Measurements from ENCODE around the gene DNAH1.

Gene DNAH1

GRCh38 chr3:52429031-52429430 is 112.9 kb downstream of the DNAH1 start:
- no peaks in the 10 kb centered on the region for H3K4me1 Mint-ChIP-seq
- no peak overlapping the region for H3K27ac Mint-ChIP-seq
- H3K9me3 Mint-ChIP-seq: no peaks in the 10 kb centered on the region
- no peaks in the 10 kb centered on the region for H3K36me3 Mint-ChIP-seq
- H3K4me3 Mint-ChIP-seq: no peak overlapping the region
- no peaks in the 10 kb centered on the region for H3K27me3 Mint-ChIP-seq

DNA sequence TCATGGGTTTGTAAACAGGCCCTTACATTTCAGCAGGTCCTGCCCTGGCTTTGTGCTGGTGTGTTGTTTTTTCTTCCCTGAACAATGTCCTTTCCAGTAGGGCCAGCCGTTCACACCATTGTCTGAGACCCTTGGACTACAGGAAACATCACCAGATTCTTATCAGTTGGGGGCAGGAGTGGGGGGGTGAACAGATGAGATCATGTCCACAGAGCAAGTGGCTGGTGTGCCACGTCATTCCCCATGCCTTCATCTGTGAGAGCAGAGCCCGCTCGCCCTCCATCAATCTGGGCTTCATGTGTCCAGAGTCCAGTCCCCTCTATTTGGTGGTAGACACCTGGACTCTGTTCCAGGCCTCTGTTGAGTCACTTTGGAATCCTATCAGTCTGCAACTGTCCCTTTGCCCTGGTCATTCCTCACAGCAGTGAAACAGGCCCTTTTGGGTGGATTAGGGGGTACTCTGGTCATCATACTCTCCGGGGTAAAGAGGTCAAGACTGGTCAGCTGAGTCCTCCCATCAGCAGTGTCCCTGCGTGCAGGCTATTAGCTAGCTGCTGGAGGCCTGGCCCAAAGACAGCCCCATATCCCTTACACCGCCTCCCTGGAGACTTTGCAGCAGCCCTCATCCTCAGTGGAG is 113.8 kb downstream of the DNAH1 start:
- H3K27ac Mint-ChIP-seq: no peak overlapping the region
- no peaks in the 10 kb centered on the region for H3K36me3 Mint-ChIP-seq
- no peaks in the 10 kb centered on the region for H3K9me3 Mint-ChIP-seq
- H3K4me3 Mint-ChIP-seq: no peak overlapping the region
- no peaks in the 10 kb centered on the region for H3K27me3 Mint-ChIP-seq
- no peaks in the 10 kb centered on the region for H3K4me1 Mint-ChIP-seq

DNA sequence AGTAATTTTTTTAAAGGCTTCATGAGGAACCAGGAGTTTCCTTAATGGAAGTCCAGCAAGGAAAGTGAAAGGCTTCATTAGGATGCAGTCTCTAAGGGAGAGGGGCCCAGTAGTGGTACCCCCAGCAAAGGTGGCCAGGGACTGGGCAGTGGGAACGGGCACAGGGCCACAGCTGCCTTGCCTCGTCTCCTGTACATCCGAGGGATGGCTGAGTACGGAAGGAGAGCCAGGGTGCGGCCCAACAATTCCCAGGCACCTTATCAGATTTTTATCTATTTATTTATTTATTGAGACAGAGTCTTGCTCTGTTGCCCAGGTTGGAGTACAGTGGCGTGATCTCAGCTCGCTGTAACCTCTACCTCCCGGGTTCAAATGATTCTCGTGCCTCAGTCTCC is 114.3 kb downstream of the DNAH1 start:
- Mint-ChIP-seq H3K9me3 (no peaks in the 10 kb centered on the region), H3K36me3 (no peaks in the 10 kb centered on the region), H3K4me3 (no peak overlapping the region), H3K4me1 (no peaks in the 10 kb centered on the region), H3K27ac (no peak overlapping the region), H3K27me3 (no peaks in the 10 kb centered on the region)

- H3K9me3 Mint-ChIP-seq: no peaks in the 10 kb centered on the region
- no peaks in the 10 kb centered on the region for H3K4me1 Mint-ChIP-seq
- no peaks in the 10 kb centered on the region for H3K27me3 Mint-ChIP-seq
- H3K4me3 Mint-ChIP-seq: no peak overlapping the region
- no peak overlapping the region for H3K27ac Mint-ChIP-seq
- no peaks in the 10 kb centered on the region for H3K36me3 Mint-ChIP-seq
These were observed 115.5 kb downstream of the DNAH1 start for GRCh38 chr3:52431459-52432223.

DNA sequence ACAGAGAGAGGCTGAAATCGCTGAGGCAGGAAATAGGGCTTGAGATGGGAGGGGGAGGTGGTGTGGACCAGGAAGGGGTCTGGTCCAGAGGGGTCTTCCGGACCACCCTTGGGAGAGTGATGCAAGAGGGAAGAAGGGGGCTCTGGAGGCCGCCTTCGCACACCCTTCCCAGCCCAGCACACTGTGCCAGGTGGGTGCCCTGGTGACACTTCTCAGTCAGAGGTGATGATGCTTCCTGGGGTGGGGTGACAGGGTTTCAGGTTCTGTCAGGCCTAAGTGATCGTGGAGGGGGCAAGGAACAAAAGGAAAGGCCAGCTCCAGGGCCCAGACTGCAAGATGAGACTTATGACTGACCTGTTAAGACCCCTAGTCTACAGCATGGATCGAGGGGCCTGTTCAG is 116.1 kb downstream of the DNAH1 start:
- Mint-ChIP-seq H3K4me3 (no peak overlapping the region), H3K27me3 (no peaks in the 10 kb centered on the region), H3K36me3 (no peaks in the 10 kb centered on the region), H3K4me1 (no peaks in the 10 kb centered on the region), H3K9me3 (no peaks in the 10 kb centered on the region), H3K27ac (no peak overlapping the region)

GRCh38 chr3:52432691-52433141 is 116.6 kb downstream of the DNAH1 start:
- Mint-ChIP-seq H3K36me3 (no peaks in the 10 kb centered on the region), H3K4me1 (no peaks in the 10 kb centered on the region), H3K9me3 (no peaks in the 10 kb centered on the region), H3K4me3 (no peak overlapping the region), H3K27ac (no peak overlapping the region), H3K27me3 (no peaks in the 10 kb centered on the region)

DNA sequence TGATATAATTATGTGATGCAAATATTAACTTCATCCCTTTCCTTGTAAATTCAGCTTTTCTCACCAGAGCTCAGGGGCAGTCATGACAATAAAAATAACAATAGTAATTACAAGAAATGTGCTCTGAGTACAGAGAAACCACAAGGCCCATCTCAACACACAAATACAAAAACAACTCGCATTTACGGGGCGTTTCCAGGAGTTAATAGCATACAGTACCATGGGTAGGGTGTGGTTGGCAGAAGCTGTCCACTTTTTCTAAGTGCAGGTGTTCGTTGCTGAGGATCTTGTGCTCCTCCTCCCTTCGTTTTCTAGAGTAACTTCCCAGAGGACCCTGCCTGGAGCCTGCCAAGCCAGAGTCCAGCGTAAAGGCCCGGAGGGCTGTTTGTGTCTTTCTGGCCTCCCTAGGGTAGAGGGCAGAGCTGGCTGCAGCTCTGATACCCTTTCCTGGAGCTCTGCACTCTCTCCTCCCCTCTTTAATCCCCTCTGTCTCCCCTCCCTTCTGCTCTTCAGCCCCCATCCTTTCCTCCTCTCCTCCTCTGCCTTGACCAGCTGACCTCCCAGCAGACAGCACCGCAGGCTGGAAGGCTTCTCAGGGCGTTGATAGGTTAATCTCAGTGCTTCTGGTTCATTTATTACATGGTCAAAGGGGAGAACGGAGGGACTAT is 117.3 kb downstream of the DNAH1 start:
- Mint-ChIP-seq H3K4me3 (no peak overlapping the region), H3K36me3 (no peaks in the 10 kb centered on the region), H3K4me1 (no peaks in the 10 kb centered on the region), H3K27me3 (no peaks in the 10 kb centered on the region), H3K27ac (no peak overlapping the region), H3K9me3 (no peaks in the 10 kb centered on the region)

- H3K27me3 Mint-ChIP-seq: no peaks in the 10 kb centered on the region
- no peak overlapping the region for H3K4me3 Mint-ChIP-seq
- H3K36me3 Mint-ChIP-seq: no peaks in the 10 kb centered on the region
- no peaks in the 10 kb centered on the region for H3K4me1 Mint-ChIP-seq
- no peaks in the 10 kb centered on the region for H3K9me3 Mint-ChIP-seq
- no peak overlapping the region for H3K27ac Mint-ChIP-seq
These were observed 117.9 kb downstream of the DNAH1 start for GRCh38 chr3:52433996-52434479.

GRCh38 chr3:52434491-52435115 is 118.5 kb downstream of the DNAH1 start:
- H3K36me3 Mint-ChIP-seq: no peaks in the 10 kb centered on the region
- H3K9me3 Mint-ChIP-seq: no peaks in the 10 kb centered on the region
- no peak overlapping the region for H3K4me3 Mint-ChIP-seq
- H3K27ac Mint-ChIP-seq: no peak overlapping the region
- no peaks in the 10 kb centered on the region for H3K4me1 Mint-ChIP-seq
- no peaks in the 10 kb centered on the region for H3K27me3 Mint-ChIP-seq

GRCh38 chr3:52435246-52436101 is 119.4 kb downstream of the DNAH1 start:
- Mint-ChIP-seq H3K36me3 (no peaks in the 10 kb centered on the region), H3K27me3 (no peaks in the 10 kb centered on the region), H3K4me3 (no peak overlapping the region), H3K4me1 (no peaks in the 10 kb centered on the region), H3K9me3 (no peaks in the 10 kb centered on the region), H3K27ac (no peak overlapping the region)

GRCh38 chr3:52436500-52437149 is 120.5 kb downstream of the DNAH1 start:
- H3K36me3 Mint-ChIP-seq: no peaks in the 10 kb centered on the region
- H3K27me3 Mint-ChIP-seq: no peaks in the 10 kb centered on the region
- H3K4me3 Mint-ChIP-seq: no peak overlapping the region
- H3K27ac Mint-ChIP-seq: no peak overlapping the region
- H3K4me1 Mint-ChIP-seq: no peaks in the 10 kb centered on the region
- no peaks in the 10 kb centered on the region for H3K9me3 Mint-ChIP-seq

DNA sequence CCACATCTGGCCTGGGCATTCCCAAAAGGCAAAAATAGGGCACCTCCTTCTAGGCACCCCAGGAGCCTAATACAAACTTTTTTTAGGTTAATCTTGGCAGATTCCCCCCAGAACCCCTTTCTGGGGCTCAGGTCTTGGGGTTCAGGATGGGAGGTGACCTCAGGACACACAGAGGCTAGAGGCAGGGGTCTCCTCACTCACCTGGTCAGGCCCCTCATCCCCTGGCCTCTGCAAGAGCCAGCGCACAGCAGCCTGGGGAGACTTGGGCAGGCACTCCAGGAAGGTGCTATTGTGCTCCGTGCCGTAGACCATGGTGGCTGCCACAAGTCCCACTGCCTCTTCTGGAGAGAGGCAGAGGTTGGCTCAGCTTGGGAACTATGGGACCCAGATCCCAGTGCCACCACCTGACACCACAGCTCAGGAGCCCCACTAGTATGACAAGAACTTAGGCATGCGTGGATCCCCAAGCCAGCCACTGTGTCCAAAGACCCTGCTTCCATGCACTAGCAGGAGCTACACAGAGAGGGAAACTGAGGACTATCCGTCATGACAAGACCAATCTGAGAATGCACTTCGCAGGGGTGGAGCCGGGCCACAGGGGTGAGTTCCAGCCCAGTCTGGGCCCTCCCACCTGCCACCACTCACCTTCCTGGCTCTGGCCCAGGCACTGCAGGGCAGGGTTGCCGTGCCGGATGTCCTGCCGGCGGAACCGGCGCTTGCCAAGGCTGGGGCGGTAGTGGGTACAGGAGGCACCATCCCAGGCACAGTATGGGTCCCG is 121.4 kb downstream of the DNAH1 start:
- Mint-ChIP-seq H3K4me1 (no peaks in the 10 kb centered on the region), H3K27me3 (no peaks in the 10 kb centered on the region), H3K27ac (no peak overlapping the region), H3K36me3 (no peaks in the 10 kb centered on the region), H3K9me3 (no peaks in the 10 kb centered on the region), H3K4me3 (no peak overlapping the region)

DNA sequence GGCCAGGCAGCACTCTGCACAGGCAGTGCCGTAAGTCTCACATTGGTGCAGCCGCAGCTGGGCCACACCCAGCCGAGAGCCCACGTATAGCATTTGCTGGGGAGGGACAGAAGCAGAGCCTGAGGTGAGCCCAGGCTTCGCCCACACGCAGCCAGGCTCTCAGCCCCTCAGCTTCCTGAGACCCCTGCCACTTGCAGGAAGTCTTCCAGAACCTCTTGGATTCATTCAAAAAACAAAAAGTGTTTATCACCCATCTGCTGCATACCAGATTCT is 121.9 kb downstream of the DNAH1 start:
- Mint-ChIP-seq H3K4me1 (no peaks in the 10 kb centered on the region), H3K4me3 (no peak overlapping the region), H3K27me3 (no peaks in the 10 kb centered on the region), H3K27ac (no peak overlapping the region), H3K9me3 (no peaks in the 10 kb centered on the region), H3K36me3 (no peaks in the 10 kb centered on the region)

Measured in activated naive CD4-positive, alpha-beta T cell treated with anti-CD3 and anti-CD28 coated beads, Interleukin-2, amount 50 U/mL, for 24 hours (primary cell).